Bone marrow (tissue), 2 donors: ENCODE results near the gene ESR1.
"Not testable (repeated sequence)": the region's sequence is repeated elsewhere in the genome, so short reads cannot be mapped to it uniquely, and the experiment has no call there.

ENCODE experiments used
- DNase-seq, 2 donors: peaks; one replicate each; lab custom pipeline; 2025; lab: John Stamatoyannopoulos, UW

ESR1 gene

GRCh38 chr6:151894426-151894825 lies 86.9 kb downstream of the ESR1 start:
- not testable (repeated sequence) for DNase-seq

DNA sequence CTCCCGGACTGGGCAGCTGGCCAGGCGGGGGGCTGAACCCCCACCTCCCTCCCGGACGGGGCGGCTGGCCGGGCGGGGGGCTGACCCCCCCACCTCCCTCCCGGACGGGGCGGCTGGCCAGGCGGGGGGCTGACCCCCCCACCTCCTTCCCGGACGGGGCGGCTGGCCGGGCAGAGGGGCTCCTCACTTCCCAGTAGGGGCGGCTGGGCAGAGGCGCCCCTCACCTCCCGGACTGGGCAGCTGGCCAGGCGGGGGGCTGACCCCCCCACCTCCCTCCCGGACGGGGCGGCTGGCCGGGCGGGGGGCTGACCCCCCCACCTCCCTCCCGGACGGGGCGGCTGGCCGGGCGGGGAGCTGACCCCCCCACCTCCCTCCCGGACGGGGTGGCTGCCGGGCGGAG lies 91.7 kb downstream of the ESR1 start:
- not testable (repeated sequence) for DNase-seq

GRCh38 chr6:151899796-151900195 lies 92.3 kb downstream of the ESR1 start:
- not testable (repeated sequence) for DNase-seq

DNA sequence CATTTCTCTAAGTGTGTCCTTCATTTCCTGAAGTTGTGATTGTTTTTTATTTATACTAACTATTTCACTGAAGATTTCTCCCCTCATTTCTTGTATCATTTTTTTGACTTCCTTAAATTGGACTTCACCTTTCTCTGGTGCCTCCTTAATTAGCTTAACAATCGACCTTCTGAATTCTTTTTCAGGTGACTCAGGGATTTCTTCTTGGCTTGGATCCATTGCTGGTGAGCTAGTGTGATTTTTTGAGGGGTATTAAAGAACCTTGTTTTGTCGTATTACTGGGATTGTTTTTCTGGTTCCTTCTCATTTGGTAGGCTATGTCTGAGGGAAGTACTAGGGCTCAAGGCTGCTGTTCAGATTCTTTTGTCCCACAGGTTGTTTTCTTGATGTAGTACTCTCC lies 92.8 kb downstream of the ESR1 start:
- DNase-seq: no peak

GRCh38 chr6:151901009-151901411 lies 93.5 kb downstream of the ESR1 start:
- DNase-seq: no peak

DNA sequence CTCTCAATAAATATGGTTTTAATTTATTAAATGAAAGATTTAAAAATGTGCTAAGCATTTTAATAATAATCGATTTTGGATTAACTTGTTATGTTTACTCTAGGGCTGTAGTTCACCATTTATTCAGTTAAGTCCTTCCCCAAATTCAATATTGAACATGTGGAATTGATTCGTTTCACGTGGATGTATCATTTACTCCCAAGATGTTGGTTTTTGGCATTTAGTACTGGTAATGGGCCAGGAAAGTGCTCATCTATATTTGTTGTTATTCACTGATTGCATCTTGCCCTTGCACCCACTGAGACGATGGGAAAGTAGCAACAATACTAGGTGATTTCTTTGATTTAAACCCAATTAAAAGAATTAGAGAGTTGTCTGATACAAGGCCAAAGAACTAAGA lies 97.1 kb downstream of the ESR1 start:
- DNase-seq: no peak

DNA sequence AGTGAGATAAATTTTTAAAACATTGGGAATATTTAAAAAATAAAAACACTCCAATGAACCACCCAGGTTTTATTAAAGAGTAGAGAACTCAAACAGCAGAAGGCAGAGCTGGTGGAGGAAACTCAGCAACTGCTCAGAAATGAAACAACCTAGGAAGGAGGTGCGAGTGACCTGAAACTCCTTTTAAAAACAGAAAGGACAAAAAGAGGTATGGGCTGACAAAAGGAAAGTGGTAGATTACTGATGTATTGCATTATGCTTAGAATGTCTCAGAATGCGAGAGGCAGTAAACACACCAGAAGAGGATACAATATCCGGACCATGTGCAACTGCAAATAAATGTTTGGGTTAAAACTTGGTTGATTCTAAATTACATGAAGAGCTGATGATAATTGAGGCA lies 97.6 kb downstream of the ESR1 start:
- DNase-seq: no peak

- DNase-seq: no peak
Observed at GRCh38 chr6:151905854-151906253, 98.4 kb downstream of the ESR1 start.

- no peak for DNase-seq
Observed at GRCh38 chr6:151911401-151911800, 103.9 kb downstream of the ESR1 start.

DNA sequence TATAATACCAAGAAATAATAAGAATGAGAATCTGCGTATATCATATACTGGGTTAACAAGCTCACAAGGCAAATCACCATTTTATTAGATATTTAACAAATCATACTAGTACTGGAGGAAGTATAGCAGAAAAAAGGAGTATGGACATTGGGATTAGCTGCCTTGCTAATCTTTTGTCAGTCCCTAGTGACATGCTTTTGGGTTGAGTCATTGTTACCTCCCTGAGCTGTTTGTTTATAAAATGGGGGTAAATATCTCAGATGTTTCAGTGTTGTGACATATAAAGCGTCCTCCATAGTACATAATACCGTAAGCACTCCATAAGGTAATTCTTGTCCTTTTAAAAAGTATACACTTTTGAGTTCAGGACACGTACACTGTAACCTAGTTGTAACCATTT lies 107.0 kb downstream of the ESR1 start:
- DNase-seq: no peak

DNA sequence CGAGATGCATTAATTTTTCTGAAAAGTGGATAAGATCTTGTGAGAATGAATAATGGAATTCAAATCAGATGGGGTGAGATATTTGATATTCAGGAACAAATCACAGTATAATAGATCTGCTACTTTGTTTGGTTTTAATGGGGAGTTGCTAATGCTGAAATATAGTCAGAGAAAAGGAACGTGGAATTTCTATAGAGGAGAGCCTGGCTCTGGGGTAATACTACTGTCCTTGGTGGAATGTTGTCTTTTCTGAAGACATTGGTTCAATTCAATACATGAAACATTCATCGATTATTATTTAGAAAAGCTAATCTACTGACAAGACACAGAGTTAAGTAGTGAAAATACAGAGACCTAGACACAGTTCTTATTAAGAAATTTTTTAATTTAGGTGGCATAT lies 108.6 kb downstream of the ESR1 start:
- no peak for DNase-seq

- DNase-seq: no peak
Observed at GRCh38 chr6:151916680-151917164, 109.2 kb downstream of the ESR1 start.

GRCh38 chr6:151917531-151918329 lies 110.2 kb downstream of the ESR1 start:
- no peak for DNase-seq

DNA sequence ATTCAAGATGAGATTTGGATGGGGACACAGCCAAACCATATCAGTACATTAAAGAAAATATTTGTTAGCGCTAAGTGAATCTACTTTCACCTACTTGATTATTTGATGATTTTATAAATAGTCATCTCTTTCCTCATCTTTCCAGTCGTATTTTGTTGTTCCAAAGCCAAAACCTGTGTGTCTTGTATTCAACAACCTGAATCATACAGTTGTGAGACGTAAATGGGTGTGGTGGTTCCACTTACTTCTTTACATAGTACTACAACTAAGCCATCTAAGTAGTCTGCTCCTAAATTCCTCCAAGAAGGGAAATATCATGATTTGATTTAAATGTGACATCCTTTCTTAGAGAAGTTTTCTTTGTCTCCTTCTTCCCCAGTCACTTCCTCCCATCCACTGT lies 132.8 kb downstream of the ESR1 start:
- no peak for DNase-seq

- no peak for DNase-seq
Observed at GRCh38 chr6:151948002-151948743, 140.7 kb downstream of the ESR1 start.

GRCh38 chr6:151958332-151958731 lies 150.8 kb downstream of the ESR1 start:
- no peak for DNase-seq

DNA sequence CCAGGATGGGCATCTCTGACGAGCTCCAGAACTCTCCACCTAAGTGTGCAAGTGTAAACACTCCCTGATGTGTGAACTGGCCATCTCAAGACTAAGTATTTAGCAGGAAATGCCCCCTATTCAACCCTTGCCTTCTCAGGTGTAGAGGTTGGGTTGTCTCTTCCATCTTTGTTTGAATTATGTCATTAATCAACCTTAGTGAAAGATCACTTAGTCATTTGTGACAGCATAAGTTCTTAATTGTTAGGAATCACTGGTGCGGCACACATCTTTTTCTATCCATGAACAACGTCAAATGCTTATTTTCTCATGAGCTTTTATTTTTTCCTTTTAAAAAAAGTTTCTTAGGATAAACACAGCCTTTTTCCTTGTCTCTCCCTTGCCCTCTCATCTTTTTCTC lies 151.6 kb downstream of the ESR1 start:
- DNase-seq: no peak

DNA sequence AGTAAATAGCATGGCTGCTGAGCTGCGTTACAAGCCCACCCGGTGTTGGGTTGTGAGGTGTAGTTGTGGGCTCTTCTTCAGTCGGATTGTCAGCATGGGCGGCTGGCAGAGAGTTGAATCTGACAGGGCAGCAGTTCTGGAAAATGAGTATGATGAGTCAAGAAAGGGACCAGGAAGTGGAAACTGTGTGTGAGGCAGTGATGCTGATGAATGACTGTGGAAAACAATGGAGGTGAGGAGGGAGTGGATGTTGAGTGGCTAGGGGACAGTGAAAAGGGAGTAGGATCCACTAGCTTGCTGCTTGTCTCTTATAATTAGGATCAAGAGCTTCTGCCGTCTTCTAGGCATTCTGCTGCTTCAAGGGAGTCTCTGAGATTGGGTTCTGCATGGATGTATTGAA lies 154.3 kb downstream of the ESR1 start:
- DNase-seq: no peak

- no peak for DNase-seq
Observed at GRCh38 chr6:151962246-151962846, 154.9 kb downstream of the ESR1 start.

DNA sequence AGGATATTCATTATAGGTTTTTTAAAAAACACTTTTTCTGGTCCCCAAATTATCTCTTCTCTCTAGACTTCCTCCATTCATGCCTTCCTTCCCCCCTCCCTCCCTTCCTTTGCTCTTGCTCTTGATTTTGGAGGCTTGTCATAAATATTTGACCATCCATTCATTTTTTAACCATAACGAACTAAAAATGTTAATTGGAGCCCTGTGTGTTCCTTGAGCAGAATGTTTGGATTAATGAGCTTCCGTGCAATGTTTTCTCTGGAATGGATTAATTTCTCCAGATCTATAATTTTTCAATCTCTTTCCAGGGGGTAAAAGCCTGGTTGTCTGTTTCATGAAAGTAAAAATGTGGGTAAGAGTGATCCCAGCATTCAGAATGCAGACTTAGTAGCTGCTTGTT lies 155.5 kb downstream of the ESR1 start:
- DNase-seq: no peak

GRCh38 chr6:151964412-151964811 lies 156.9 kb downstream of the ESR1 start:
- DNase-seq: not testable (repeated sequence)

- no peak for DNase-seq
Observed at GRCh38 chr6:151974061-151974617, 166.7 kb downstream of the ESR1 start.

- DNase-seq: no peak
Observed at GRCh38 chr6:151975795-151976194, 168.3 kb downstream of the ESR1 start.
